PC-9 (cell line): ENCODE measurements around the gene LYST. TPM values are rescaled to one million over a fixed set of nuclear protein-coding genes. Genes with fewer than 3 reads are reported as not detected.
"Not testable (repeated sequence)": the region's sequence is repeated elsewhere in the genome, so short reads cannot be mapped to it uniquely, and the experiment has no call there.

Source experiments
- Bru-seq: library from RNA; stranded (reverse); fragments of 400-500 nt; gene quantifications from one replicate; lab custom pipeline; 2021; lab: Mats Ljungman, UMichigan
- BruChase-seq, 2 experiments: library from RNA; stranded (reverse); fragments of 400-500 nt; gene quantifications; one replicate each; lab custom pipeline; 2021; lab: Mats Ljungman, UMichigan
- BruUV-seq: library from RNA; stranded (reverse); fragments of 400-500 nt; replicated peaks from 2 replicates; lab custom pipeline; 2021; lab: Mats Ljungman, UMichigan
- CTCF ChIA-PET: fragments of 300-600 bp; sonication (Branson Sonifier 250); formaldehyde crosslinking; loops from one replicate; lab custom pipeline; 2022; ENCODE audit warnings: antibody characterized with exemption; lab: Charles Lee
- POLR2A ChIA-PET: fragments of 300-600 bp; sonication (Branson Sonifier 250); formaldehyde crosslinking; loops from one replicate; lab custom pipeline; 2022; ENCODE audit warnings: antibody characterized with exemption; ENCODE audit not compliant: unreplicated experiment; lab: Charles Lee
- DNase-seq, 2 experiments: peaks; one replicate each; pipeline versions ENCODE4 v3.0.0 to v3.0.0-alpha.2; 2015 to 2022; ENCODE audit warnings: mixed read lengths in 1 of 2
- H2AFZ ChIP-seq: fragments of 200-600 bp; sonication (generic); 2 replicates; pipeline ENCODE4 v1.8.1; 2017; ENCODE audit warnings: antibody characterized with exemption
- H3F3A ChIP-seq: fragments of 200-600 bp; sonication (generic); 2 replicates; pipeline ENCODE4 v1.8.1; 2017; ENCODE audit warnings: antibody characterized with exemption, mild to moderate bottlenecking, low read depth; ENCODE audit not compliant: insufficient read depth
- H3K27ac ChIP-seq: fragments of 200-600 bp; sonication (generic); 2 replicates; pipeline ENCODE4 v1.6.1; 2016; ENCODE audit warnings: mixed run types
- H3K27me3 ChIP-seq: fragments of 200-600 bp; sonication (generic); 2 replicates; pipeline ENCODE4 v1.6.1; 2016; ENCODE audit warnings: low read depth, mixed run types; ENCODE audit not compliant: insufficient read depth
- H3K36me3 ChIP-seq: fragments of 200-600 bp; sonication (generic); 2 replicates; pipeline ENCODE4 v1.6.1; 2016; ENCODE audit warnings: low read depth, mixed run types
- H3K4me1 ChIP-seq: fragments of 200-600 bp; sonication (generic); replicated peaks from 2 replicates; pipeline ENCODE4 v1.6.1; 2016; ENCODE audit warnings: mixed run types; ENCODE audit not compliant: insufficient read depth
- H3K4me2 ChIP-seq: fragments of 200-600 bp; sonication (generic); 2 replicates; pipeline ENCODE4 v1.6.1; 2017; ENCODE audit warnings: mixed run types
- H3K4me3 ChIP-seq: fragments of 200-600 bp; sonication (generic); 2 replicates; pipeline ENCODE4 v1.6.1; 2016; ENCODE audit warnings: mixed run types
- H3K79me2 ChIP-seq: fragments of 200-600 bp; sonication (generic); 2 replicates; pipeline ENCODE4 v1.6.1; 2017; ENCODE audit warnings: low read depth, mixed run types
- H3K9me2 ChIP-seq: fragments of 200-600 bp; sonication (generic); 2 replicates; pipeline ENCODE4 v1.8.1; 2017; ENCODE audit warnings: mild to moderate bottlenecking; ENCODE audit not compliant: insufficient read depth
- H3K9me3 ChIP-seq: fragments of 200-600 bp; sonication (generic); 2 replicates; pipeline ENCODE4 v1.8.1; 2016; ENCODE audit warnings: low read depth; ENCODE audit not compliant: insufficient read depth
- H4K20me1 ChIP-seq: fragments of 200-600 bp; sonication (generic); 2 replicates; pipeline ENCODE4 v1.8.1; 2017; ENCODE audit not compliant: insufficient read depth
- CTCF ChIP-seq: fragments of 200-600 bp; sonication (generic); conservative IDR thresholded peaks from 2 replicates; pipeline ENCODE4 v1.6.1; 2017; ENCODE audit warnings: mixed run types, antibody characterized with exemption, mild to moderate bottlenecking, moderate library complexity
- EZH2 ChIP-seq: fragments of 200-600 bp; sonication (generic); IDR thresholded peaks from 2 replicates; pipeline ENCODE4 v1.8.0; 2017; ENCODE audit warnings: antibody characterized with exemption, low read depth
- intact Hi-C: fragments of 100-400 bp; cut with micrococcal nuclease; formaldehyde crosslinking; loops from one replicate; pipeline ENCODE4 v1.10.0; 2022; ENCODE audit not compliant: unreplicated experiment
- long read RNA-seq: library from polyadenylated mRNA; stranded (forward); transcript quantifications from one replicate; pipeline ENCODE4 v2.0.0, GENCODE V29; 2022
- total RNA-seq: library from RNA; stranded (reverse); gene quantifications from 2 replicates; pipeline ENCODE4 v1.2.3, GENCODE V29; 2021

Gene LYST
- 13.6 and 14.1 TPM in 2 replicates for total RNA-seq
- Bru-seq, nascent RNA, result percentile 58 among the genes with signal in this experiment
- percentile 72 among the genes with signal in this experiment for BruChase-seq, experiment 1, labeled RNA remaining after a 2-hour chase
- percentile 62 among the genes with signal in this experiment for BruChase-seq, experiment 2, labeled RNA remaining after a 6-hour chase
- long read RNA-seq, partial matches to known transcripts, result 2 of 11 reads
- long read RNA-seq, other reads (novel, unspliced or antisense), result 9 of 11 reads

- peaks cover 23% of the 10 kb centered on the region; the same call in 1 of the 2 replicates for H3K79me2 ChIP-seq
- DNase-seq, result peak; percentile 56 to 58
- CTCF ChIA-PET, result interaction anchor here (0.6 to 2.6 kb wide), 7 partner anchors 9 to 105 kb away, joined by 3 to 22 read pairs (median 4); no protein-coding TSS in a partner anchor
- H2AFZ ChIP-seq, result peak within 1 kb of the TSS; percentile 95
- no peaks in the 10 kb centered on the region for H3K9me3 ChIP-seq
- peaks cover 8% of the 10 kb centered on the region; the same call in 1 of the 2 replicates for H3F3A ChIP-seq
- H3K27me3 ChIP-seq, result no peaks in the 10 kb centered on the region
- H4K20me1 ChIP-seq, result no peaks in the 10 kb centered on the region
- H3K4me2 ChIP-seq, result peak within 1 kb of the TSS; percentile 94
- POLR2A ChIA-PET, result interaction anchor here (0.6 kb wide), 1 partner anchor 651 kb away, joined by 14 read pairs; no protein-coding TSS in a partner anchor
- BruUV-seq, result no TSS peak
- intact Hi-C loops, result loop anchor here (1.0 kb wide), 3 partner anchors 44 to 105 kb away; no protein-coding TSS in a partner anchor
- H3K9me2 ChIP-seq, result no peaks in the 10 kb centered on the region
- H3K36me3 ChIP-seq, result no peaks in the 10 kb centered on the region
- peaks cover 19% of the 10 kb centered on the region for H3K4me1 ChIP-seq
- peak within 1 kb of the TSS; percentile 88 for H3K4me3 ChIP-seq
- TF ChIP-seq CTCF (peak; percentile 68), EZH2 (no peak)
- H3K27ac ChIP-seq, result peak within 1 kb of the TSS; percentile 53
Observed at GRCh38 chr1:235866205-235866912, at the start of gene LYST. Gene LYST, minus strand, starts transcription at chr1:235866906. Its CDS starts 36,489 bp downstream, at chr1:235830417.

- H3K4me3 ChIP-seq, H3K4me2 ChIP-seq, BruUV-seq, H3K27ac ChIP-seq, DNase-seq, POLR2A ChIA-PET, H3K36me3 ChIP-seq, H2AFZ ChIP-seq, H3K9me3 ChIP-seq, CTCF ChIA-PET, H4K20me1 ChIP-seq, H3K27me3 ChIP-seq, H3K9me2 ChIP-seq, H3K79me2 ChIP-seq: not testable (repeated sequence)
- intact Hi-C loops, result loop anchor here (10.0 kb wide), 2 partner anchors 131 to 271 kb away; partner anchors contain the start of gene GNG4
- Histone ChIP-seq H3K4me1 (peaks cover 76% of the 10 kb centered on the region), H3F3A (peaks cover 48% of the 10 kb centered on the region)
Observed at GRCh38 chr1:235915489-235915888, 48.8 kb upstream of the LYST start.

- no peak overlapping the region for H3K4me3 ChIP-seq
- no peaks in the 10 kb centered on the region for H4K20me1 ChIP-seq
- peaks cover 73% of the 10 kb centered on the region for H3K4me1 ChIP-seq
- 0 out of 2 replicates have a peak overlapping the region, but pooled peaks have one; percentile 2 for H3K4me2 ChIP-seq
- BruUV-seq, result no TSS peak
- no peaks in the 10 kb centered on the region for H3K36me3 ChIP-seq
- intact Hi-C loops, result loop anchor here (10.0 kb wide), 2 partner anchors 129 to 269 kb away; partner anchors contain the start of gene GNG4
- no peak for DNase-seq
- peaks cover 46% of the 10 kb centered on the region for H3F3A ChIP-seq
- no peaks in the 10 kb centered on the region for H3K27me3 ChIP-seq
- POLR2A ChIA-PET, result no interaction called here
- CTCF ChIA-PET, result no interaction called here
- no peaks in the 10 kb centered on the region for H3K79me2 ChIP-seq
- no peaks in the 10 kb centered on the region for H3K9me2 ChIP-seq
- TF ChIP-seq CTCF (no peak), EZH2 (no peak)
- no peaks in the 10 kb centered on the region for H3K9me3 ChIP-seq
- peak overlapping the region; percentile 62 for H3K27ac ChIP-seq
- H2AFZ ChIP-seq, result no peak overlapping the region
Observed at GRCh38 chr1:235913311-235913710, 46.6 kb upstream of the LYST start.
